RWPE2 (cell line): ENCODE results near the gene CCDC12.

ENCODE experiments used
- ATAC-seq: fragments of 200-7000 bp; cut with Tn5 transposase; 3 replicates; pipeline ENCODE4 v1.9.1; 2021; ENCODE audit warnings: low read depth
- DNase-seq: peaks from one replicate; pipeline ENCODE4 v3.0.0-alpha.2; 2020; ENCODE audit warnings: low spot score
- H3K27ac ChIP-seq: fragments of 450-650 bp; 2 replicates; pipeline ENCODE4 v1.5.1; 2017; ENCODE audit warnings: mild to moderate bottlenecking; ENCODE audit not compliant: poor library complexity, severe bottlenecking
- H3K27me3 ChIP-seq: fragments of 250-450 bp; sonication (Bioruptor Pico); 2 replicates; pipeline ENCODE4 v1.5.1; 2021; ENCODE audit warnings: mild to moderate bottlenecking, moderate library complexity; ENCODE audit not compliant: insufficient read depth, poor library complexity, severe bottlenecking
- H3K36me3 ChIP-seq: fragments of 250-450 bp; sonication (Bioruptor Pico); 2 replicates; pipeline ENCODE4 v1.5.1; 2020; ENCODE audit warnings: low read depth, mild to moderate bottlenecking, moderate library complexity
- H3K4me1 ChIP-seq: fragments of 250-450 bp; sonication (Bioruptor Pico); 2 replicates; pipeline ENCODE4 v1.5.1; 2021; ENCODE audit warnings: mild to moderate bottlenecking, moderate library complexity; ENCODE audit not compliant: insufficient read depth, poor library complexity, severe bottlenecking
- H3K4me3 ChIP-seq: fragments of 250-450 bp; sonication (Bioruptor Pico); 2 replicates; pipeline ENCODE4 v1.5.1; 2021; ENCODE audit warnings: mild to moderate bottlenecking, moderate library complexity; ENCODE audit not compliant: severe bottlenecking
- H3K9me3 ChIP-seq: fragments of 250-450 bp; sonication (Bioruptor Pico); 2 replicates; pipeline ENCODE4 v1.5.1; 2021; ENCODE audit warnings: mild to moderate bottlenecking, moderate library complexity; ENCODE audit not compliant: severe bottlenecking
- TF ChIP-seq, protein P1 (sequence below): fragments of 450-650 bp; IDR thresholded peaks from one replicate; pipeline ENCODE4 v1.5.1; 2017; ENCODE audit warnings: mild to moderate bottlenecking, moderate library complexity; ENCODE audit not compliant: poor library complexity, severe bottlenecking

Gene CCDC12

DNA sequence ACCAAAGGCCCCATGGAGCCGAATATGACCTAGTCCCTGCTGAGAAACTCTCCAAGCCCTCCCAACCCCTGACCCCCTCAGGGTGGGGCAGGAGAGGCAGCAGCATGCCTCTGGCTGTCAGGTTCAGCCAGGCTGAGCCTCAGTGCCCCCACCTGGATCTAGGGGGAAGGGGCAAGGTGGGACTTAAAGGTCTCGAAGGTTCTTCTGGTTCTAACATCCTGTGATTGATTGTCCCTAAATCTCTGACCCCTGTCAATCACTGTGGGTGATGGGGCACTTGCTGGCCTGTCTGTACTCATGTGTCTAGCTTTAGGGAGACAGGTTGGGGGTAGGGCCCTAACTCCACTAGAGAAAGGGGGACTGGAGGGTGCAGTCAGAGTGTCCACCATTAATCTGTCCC lies 16.7 kb upstream of the CCDC12 start:
- Histone ChIP-seq H3K27ac (no peak overlapping the region), H3K4me3 (no peak overlapping the region), H3K9me3 (no peaks in the 10 kb centered on the region), H3K27me3 (no peaks in the 10 kb centered on the region), H3K36me3 (peaks cover 31% of the 10 kb centered on the region), H3K4me1 (peaks cover 7% of the 10 kb centered on the region)
- TF ChIP-seq, protein P1, sequence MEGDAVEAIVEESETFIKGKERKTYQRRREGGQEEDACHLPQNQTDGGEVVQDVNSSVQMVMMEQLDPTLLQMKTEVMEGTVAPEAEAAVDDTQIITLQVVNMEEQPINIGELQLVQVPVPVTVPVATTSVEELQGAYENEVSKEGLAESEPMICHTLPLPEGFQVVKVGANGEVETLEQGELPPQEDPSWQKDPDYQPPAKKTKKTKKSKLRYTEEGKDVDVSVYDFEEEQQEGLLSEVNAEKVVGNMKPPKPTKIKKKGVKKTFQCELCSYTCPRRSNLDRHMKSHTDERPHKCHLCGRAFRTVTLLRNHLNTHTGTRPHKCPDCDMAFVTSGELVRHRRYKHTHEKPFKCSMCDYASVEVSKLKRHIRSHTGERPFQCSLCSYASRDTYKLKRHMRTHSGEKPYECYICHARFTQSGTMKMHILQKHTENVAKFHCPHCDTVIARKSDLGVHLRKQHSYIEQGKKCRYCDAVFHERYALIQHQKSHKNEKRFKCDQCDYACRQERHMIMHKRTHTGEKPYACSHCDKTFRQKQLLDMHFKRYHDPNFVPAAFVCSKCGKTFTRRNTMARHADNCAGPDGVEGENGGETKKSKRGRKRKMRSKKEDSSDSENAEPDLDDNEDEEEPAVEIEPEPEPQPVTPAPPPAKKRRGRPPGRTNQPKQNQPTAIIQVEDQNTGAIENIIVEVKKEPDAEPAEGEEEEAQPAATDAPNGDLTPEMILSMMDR = no peak
- no peak for ATAC-seq
- no peak for DNase-seq

DNA sequence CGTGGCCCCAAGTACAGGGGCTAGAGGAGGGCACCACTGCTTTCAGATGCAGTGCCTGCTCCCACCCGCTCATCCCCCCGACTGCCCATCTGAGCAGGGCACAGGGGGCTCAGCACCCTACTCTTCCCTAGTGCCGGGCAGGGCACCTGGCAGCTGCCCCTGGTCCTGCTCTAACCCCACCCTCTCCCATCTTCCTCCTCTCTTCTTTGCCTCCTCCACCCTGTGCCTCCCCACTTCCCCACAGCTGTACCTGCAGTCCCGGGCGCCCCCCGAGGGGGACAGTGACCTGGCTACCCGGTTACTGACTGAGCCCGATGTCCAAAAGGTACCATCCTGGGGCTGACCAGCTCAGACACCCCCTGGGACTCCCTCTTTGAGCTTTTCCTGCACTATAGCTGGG lies 15.7 kb upstream of the CCDC12 start:
- Histone ChIP-seq H3K36me3 (peaks cover 23% of the 10 kb centered on the region), H3K4me1 (peaks cover 13% of the 10 kb centered on the region)

DNA sequence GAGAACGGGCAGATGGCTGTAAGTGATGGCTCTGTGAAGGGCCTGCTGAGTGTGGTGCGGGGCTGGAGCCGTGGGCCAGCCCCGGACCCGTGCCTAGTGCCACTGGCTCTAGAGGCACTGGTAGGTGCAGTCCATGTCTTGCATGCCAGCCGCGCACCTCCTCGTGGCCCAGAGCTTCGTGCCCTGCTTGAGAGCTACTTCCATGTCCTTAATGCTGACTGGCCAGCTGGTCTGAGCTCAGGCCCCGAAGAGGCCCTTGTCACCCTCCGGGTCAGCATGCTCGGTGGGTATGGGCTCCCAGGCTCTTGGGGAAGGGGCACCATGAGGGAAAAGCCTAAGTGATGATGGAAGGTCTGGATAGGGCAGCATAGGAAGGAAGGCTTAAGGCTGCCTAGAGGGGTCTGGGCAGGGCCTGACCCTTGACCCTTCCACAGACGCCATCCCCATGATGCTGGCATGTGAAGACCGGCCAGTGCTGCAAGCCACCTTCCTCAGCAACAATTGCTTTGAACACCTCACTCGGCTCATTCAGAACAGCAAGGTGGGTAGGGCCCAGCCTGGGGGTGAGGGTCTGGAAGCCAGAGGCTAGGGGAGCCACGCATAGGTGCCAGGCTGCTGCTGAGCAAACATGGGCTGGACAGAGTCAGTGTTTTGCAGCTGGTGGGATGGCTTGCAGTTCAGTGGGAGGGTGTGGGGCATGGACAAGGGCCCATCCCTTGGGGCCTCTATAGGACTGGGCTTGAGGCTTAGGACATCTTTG lies 15.0 kb upstream of the CCDC12 start:
- no peak overlapping the region for H3K27ac ChIP-seq
- TF ChIP-seq, protein P1 = no peak
- H3K4me3 ChIP-seq = no peak overlapping the region
- peaks cover 21% of the 10 kb centered on the region for H3K36me3 ChIP-seq
- no peaks in the 10 kb centered on the region for H3K27me3 ChIP-seq
- DNase-seq (no peak), ATAC-seq (no peak)
- peaks cover 15% of the 10 kb centered on the region for H3K4me1 ChIP-seq
- no peaks in the 10 kb centered on the region for H3K9me3 ChIP-seq

More for the DNA sequence above, 15.7 kb upstream of the CCDC12 start:
- TF ChIP-seq, protein P1 = no peak
- H3K4me3 ChIP-seq = no peak overlapping the region
- no peak overlapping the region for H3K27ac ChIP-seq
- no peaks in the 10 kb centered on the region for H3K9me3 ChIP-seq
- no peaks in the 10 kb centered on the region for H3K27me3 ChIP-seq
- DNase-seq (no peak), ATAC-seq (no peak)

DNA sequence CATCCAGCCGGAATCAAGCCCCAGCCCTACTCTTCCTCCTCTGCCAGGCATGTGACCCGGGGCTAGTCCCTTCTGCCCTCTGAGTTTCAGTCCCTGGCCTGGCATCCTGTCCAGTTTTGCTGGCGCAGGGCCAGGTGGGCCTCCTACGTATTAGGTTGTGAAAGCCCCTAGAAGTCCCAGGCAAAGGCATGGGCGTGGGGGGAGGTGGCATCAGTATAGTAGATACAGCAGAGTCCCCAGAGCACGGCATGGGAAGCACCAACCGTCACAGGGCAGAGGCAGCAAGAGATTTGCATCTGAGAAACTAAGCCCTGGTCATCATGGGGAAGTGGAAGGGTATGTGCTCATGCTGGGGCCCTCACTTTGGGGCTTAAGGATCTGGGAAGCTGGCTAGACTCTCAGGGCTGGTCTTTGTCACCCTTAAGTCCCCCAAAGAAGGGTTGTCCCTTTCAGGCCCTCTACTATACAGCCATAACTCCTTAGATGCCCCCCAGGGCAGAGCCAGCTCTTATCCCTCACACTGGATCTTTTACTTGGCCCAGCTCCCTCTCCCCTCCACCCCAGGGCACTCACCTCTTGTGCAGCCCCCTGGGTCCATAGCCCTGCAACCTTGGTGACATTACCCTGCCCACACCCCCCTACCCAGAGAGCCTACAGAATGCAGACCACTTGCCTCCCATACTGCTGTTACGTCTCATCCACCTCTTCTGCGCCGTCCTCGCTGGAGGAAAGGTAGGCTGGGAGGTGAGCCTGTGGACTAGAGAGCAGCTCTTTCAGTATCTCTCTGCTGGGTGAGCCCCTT lies 14.2 kb upstream of the CCDC12 start:
- DNase-seq (no peak), ATAC-seq (no peak)
- Histone ChIP-seq H3K9me3 (no peaks in the 10 kb centered on the region), H3K4me3 (no peak overlapping the region), H3K27me3 (no peaks in the 10 kb centered on the region), H3K36me3 (peaks cover 21% of the 10 kb centered on the region), H3K4me1 (peaks cover 21% of the 10 kb centered on the region), H3K27ac (no peak overlapping the region)
- TF ChIP-seq, protein P1 = no peak
